NB4 (cell line): Measurements from ENCODE around the gene ADSL.

Source experiments
- MYC ChIP-seq: IDR thresholded peaks from 2 replicates; pipeline ENCODE4 v1.6.1; 2011; ENCODE audit warnings: low read depth, low read length
- POLR2A ChIP-seq: IDR thresholded peaks from 2 replicates; pipeline ENCODE4 v1.6.1; 2011; ENCODE audit warnings: mild to moderate bottlenecking; ENCODE audit not compliant: insufficient read length; ENCODE audit errors: extremely low read depth
- TF ChIP-seq, protein P1 (sequence below): IDR thresholded peaks from one replicate; pipeline ENCODE4 v1.5.1; 2012; ENCODE audit warnings: low read depth, low read length
- TF ChIP-seq, protein P2 (sequence below): IDR thresholded peaks from 2 replicates; pipeline ENCODE4 v1.6.1; 2011; ENCODE audit warnings: low read depth, low read length

DNA sequence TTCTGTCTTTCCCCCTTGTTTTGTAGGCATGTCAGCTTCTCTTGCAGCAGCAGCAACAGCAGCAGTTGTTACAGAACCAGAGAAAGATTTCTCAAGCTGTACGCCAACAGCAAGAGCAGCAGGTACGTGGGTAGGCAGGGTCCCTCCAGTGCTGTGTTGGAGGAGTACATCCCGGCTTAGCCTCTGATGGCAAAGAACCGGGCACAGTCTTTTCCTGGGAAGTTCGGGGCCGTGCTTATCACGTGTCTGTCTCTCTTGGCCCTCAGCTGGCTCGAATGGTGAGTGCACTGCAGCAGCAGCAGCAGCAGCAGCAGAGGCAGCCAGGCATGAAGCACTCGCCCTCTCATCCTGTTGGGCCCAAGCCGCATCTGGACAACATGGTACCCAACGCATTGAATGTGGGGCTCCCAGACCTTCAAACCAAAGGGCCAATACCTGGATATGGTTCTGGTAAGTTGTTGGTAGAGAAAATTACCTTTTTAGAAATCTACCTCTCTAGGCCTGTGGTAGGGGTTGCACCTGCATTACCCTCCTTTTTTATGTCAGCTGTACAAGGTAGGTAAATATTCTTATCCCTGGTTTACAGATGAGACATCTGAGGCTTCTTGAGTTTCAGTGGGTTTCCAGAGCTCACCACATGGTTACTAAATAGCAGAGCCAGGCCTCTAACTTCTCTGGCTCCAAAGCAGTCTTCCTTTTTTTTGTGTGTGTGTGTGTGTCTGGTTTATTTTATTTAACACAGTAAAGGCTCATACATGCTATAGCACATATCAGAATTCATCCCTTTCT lies 45.2 kb upstream of the ADSL start:
- TF ChIP-seq, protein P1, sequence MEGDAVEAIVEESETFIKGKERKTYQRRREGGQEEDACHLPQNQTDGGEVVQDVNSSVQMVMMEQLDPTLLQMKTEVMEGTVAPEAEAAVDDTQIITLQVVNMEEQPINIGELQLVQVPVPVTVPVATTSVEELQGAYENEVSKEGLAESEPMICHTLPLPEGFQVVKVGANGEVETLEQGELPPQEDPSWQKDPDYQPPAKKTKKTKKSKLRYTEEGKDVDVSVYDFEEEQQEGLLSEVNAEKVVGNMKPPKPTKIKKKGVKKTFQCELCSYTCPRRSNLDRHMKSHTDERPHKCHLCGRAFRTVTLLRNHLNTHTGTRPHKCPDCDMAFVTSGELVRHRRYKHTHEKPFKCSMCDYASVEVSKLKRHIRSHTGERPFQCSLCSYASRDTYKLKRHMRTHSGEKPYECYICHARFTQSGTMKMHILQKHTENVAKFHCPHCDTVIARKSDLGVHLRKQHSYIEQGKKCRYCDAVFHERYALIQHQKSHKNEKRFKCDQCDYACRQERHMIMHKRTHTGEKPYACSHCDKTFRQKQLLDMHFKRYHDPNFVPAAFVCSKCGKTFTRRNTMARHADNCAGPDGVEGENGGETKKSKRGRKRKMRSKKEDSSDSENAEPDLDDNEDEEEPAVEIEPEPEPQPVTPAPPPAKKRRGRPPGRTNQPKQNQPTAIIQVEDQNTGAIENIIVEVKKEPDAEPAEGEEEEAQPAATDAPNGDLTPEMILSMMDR: no peak
- TF ChIP-seq POLR2A: no peak
- TF ChIP-seq, protein P2, sequence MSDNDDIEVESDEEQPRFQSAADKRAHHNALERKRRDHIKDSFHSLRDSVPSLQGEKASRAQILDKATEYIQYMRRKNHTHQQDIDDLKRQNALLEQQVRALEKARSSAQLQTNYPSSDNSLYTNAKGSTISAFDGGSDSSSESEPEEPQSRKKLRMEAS: no peak
- no peak for TF ChIP-seq MYC
